ENCODE data around the gene CGB1. TPM values are rescaled to one million over a fixed set of nuclear protein-coding genes. Genes with fewer than 3 reads are reported as not detected.

CGB1 gene
- total and polyA plus RNA-seq, 9 of the 15 experiments (the other 6 are each of a cell fraction or from before 2014, with no cell fraction given): not detected

- TF ChIP-seq SAFB (IDR thresholded peaks at IDR 0.05; ENCODE audit: borderline replicate concordance, low read depth, low read length) (peak; percentile 42; the same call in 1 of the 2 replicates), TGIF2 (CRISPR knock-in tag; IDR thresholded peaks at IDR 0.05) (no peak), SMARCE1 (IDR thresholded peaks at IDR 0.05) (no peak), HBP1 (CRISPR knock-in tag; IDR thresholded peaks at IDR 0.05) (no peak), NEUROD1 (IDR thresholded peaks at IDR 0.05; ENCODE audit: borderline replicate concordance, low read depth, low read length, partially characterized antibody) (peak; percentile 77), RUNX1 (IDR thresholded peaks at IDR 0.05; ENCODE audit: low read depth) (no peak), MLX (CRISPR knock-in tag; conservative IDR thresholded peaks at IDR 0.05) (no peak), ARHGAP35 (IDR thresholded peaks at IDR 0.05; ENCODE audit: partially characterized antibody) (no peak), IRF9 (tag; IDR thresholded peaks at IDR 0.05) (no peak), MEF2D (tag; conservative IDR thresholded peaks at IDR 0.05; ENCODE audit: low read depth) (no peak), POLR3A (IDR thresholded peaks at IDR 0.05; ENCODE audit: borderline replicate concordance, extremely low read depth, insufficient read depth, insufficient read length) (no peak), ZNF384 (IDR thresholded peaks at IDR 0.05; ENCODE audit: low read depth, low read length) (no peak), ZBTB43 (CRISPR knock-in tag; IDR thresholded peaks at IDR 0.05) (no peak), ZBTB9 (CRISPR knock-in tag; IDR thresholded peaks at IDR 0.05) (no peak), CC2D1A (IDR thresholded peaks at IDR 0.05) (no peak), U2AF1 (optimal IDR thresholded peaks at IDR 0.05; ENCODE audit: low read depth, low read length) (no peak), FOS (IDR thresholded peaks at IDR 0.05; ENCODE audit: extremely low read depth, insufficient read length) (peak; percentile 89), MEF2A (IDR thresholded peaks at IDR 0.05; ENCODE audit: control insufficient read depth, low read depth, low read length) (no peak), ZNF785 (CRISPR knock-in tag; IDR thresholded peaks at IDR 0.05) (peak; percentile 64; the same call in 1 of the 2 replicates), MIER1 (IDR thresholded peaks at IDR 0.05; ENCODE audit: low read depth) (no peak), PCBP1 (IDR thresholded peaks at IDR 0.05; ENCODE audit: low read depth, low read length, poor library complexity, severe bottlenecking) (peak; percentile 77), BRD9 (IDR thresholded peaks at IDR 0.05; ENCODE audit: low read depth, partially characterized antibody) (no peak), E2F3 (CRISPR knock-in tag; IDR thresholded peaks at IDR 0.05) (no peak)
Observed at GRCh38 chr19:48993175-48994034, 43.3 kb downstream of the CGB1 start, which contains the start of the genes GYS1 and RUVBL2 (continued).

Data from K562 (cell line).